ENCODE results near the gene IFIT1. TPM values are rescaled to one million over a fixed set of nuclear protein-coding genes. Genes with fewer than 3 reads are reported as not detected.

IFIT1 gene
- total and polyA plus RNA-seq, 2 donors (not counting 3 experiments of a cell fraction or from before 2014, with no cell fraction given), result 0.51 to 0.75 TPM

GRCh38 chr10:89421018-89421476 lies 28.6 kb downstream of the IFIT1 start:
- no peak overlapping the region for H3K4me2 ChIP-seq (ENCODE audit: insufficient read depth, low read length)
- FAIRE-seq, result no peak
- intact Hi-C loops (cut with micrococcal nuclease), result no loop called here
- no peaks in the 10 kb centered on the region for H3K9me3 ChIP-seq (replicated peaks; ENCODE audit: control insufficient read depth, insufficient read depth, low read length)
- no peak overlapping the region for H3K27ac ChIP-seq (ENCODE audit: insufficient read depth, low read depth, low read length)
- ChIA-PET CTCF (interaction anchor here (1.4 kb wide), 1 partner anchor 14 kb away, joined by 3 read pairs; no protein-coding TSS in a partner anchor), POLR2A (no interaction called here)
- H3K4me3 ChIP-seq (replicated peaks in 1 of 3; ENCODE audit: insufficient read depth in 1 of 3, low read depth in 1 of 3, low read length in 3 of 3), result no peak overlapping the region
- no peak for TF ChIP-seq MAX (IDR thresholded peaks at IDR 0.05; ENCODE audit: insufficient read depth, insufficient read length)
- TF ChIP-seq POLR2A (IDR thresholded peaks at IDR 0.05; ENCODE audit: low read depth, low read length), result no peak
- TF ChIP-seq CTCF (IDR thresholded peaks at IDR 0.05; ENCODE audit: extremely low read depth in 1 of 2, insufficient read depth in 1 of 2, low read depth in 1 of 2, low read length in 2 of 2), result no peak
- no peak for TF ChIP-seq EZH2 (IDR thresholded peaks at IDR 0.05; ENCODE audit: borderline replicate concordance, low read depth, low read length, severe bottlenecking)
- no peak for TF ChIP-seq FOS (IDR thresholded peaks at IDR 0.05; ENCODE audit: borderline replicate concordance, insufficient read depth, low read length)
- TF ChIP-seq MYC (IDR thresholded peaks at IDR 0.05; ENCODE audit: low read depth, low read length), result no peak
- no peak for TF ChIP-seq POLR2AphosphoS5 (IDR thresholded peaks at IDR 0.05; ENCODE audit: insufficient read depth, low read depth, low read length)
- H3K36me3 ChIP-seq (ENCODE audit: control insufficient read depth in 2 of 2, extremely low read depth in 1 of 2, insufficient read depth in 2 of 2, low read length in 2 of 2), result no peaks in the 10 kb centered on the region
- H3K9ac ChIP-seq (replicated peaks; ENCODE audit: extremely low read depth, insufficient read depth, low read length), result no peak overlapping the region
- H2AFZ ChIP-seq (ENCODE audit: low read depth, low read length), result no peak overlapping the region
- H3K9me1 ChIP-seq (replicated peaks; ENCODE audit: control insufficient read depth, extremely low read depth, insufficient read depth, low read length), result no peaks in the 10 kb centered on the region
- H4K20me1 ChIP-seq (replicated peaks; ENCODE audit: control insufficient read depth, extremely low read depth, insufficient read depth, low read length), result no peaks in the 10 kb centered on the region
- DNase-seq (ENCODE audit: low read depth, low spot score), result no peak
- BruUV-seq (replicated peaks), result no TSS peak
- no peaks in the 10 kb centered on the region for H3K4me1 ChIP-seq (ENCODE audit: control insufficient read depth, extremely low read depth, insufficient read depth, low read length)
- H3K27me3 ChIP-seq (ENCODE audit: control insufficient read depth in 2 of 2, insufficient read depth in 2 of 2, low read length in 2 of 2), result no peaks in the 10 kb centered on the region
- no peaks in the 10 kb centered on the region for H3K79me2 ChIP-seq (ENCODE audit: control insufficient read depth, insufficient read depth, low read length)
- dilution Hi-C loops (cut with MboI; ENCODE audit: extremely low pct_ligation_motif_present, low sequenced_read_pairs), result no loop called here

All from endothelial cell of umbilical vein (primary cell).